ENCODE measurements around the gene GNPTG. TPM values are rescaled to one million over a fixed set of nuclear protein-coding genes. Genes with fewer than 3 reads are reported as not detected.

GNPTG gene
- total RNA-seq, 1 donor from 2014 or later: 30.0 TPM

GRCh38 chr16:1349351-1349750 is 2.4 kb upstream of the GNPTG start:
- FAIRE-seq: no peak
- TF ChIP-seq CTCF (IDR thresholded peaks at IDR 0.05; ENCODE audit: insufficient read depth, low read length, severe bottlenecking): no peak

GRCh38 chr16:1349951-1350350 is 1.8 kb upstream of the GNPTG start:
- DNase-seq (ENCODE audit: low read depth): no peak
- FAIRE-seq: no peak
- Histone ChIP-seq H3K27me3 (ENCODE audit: control insufficient read depth, insufficient read depth, low read length) (no peaks in the 10 kb centered on the region), H3K36me3 (ENCODE audit: control insufficient read depth, insufficient read depth, low read length) (peaks cover 10% of the 10 kb centered on the region), H3K4me3 (ENCODE audit: low read depth, low read length) (no peak overlapping the region)
- TF ChIP-seq CTCF (IDR thresholded peaks at IDR 0.05; ENCODE audit: insufficient read depth, low read length, severe bottlenecking): no peak

More at GRCh38 chr16:1349351-1349750, 2.4 kb upstream of the GNPTG start:
- Histone ChIP-seq H3K36me3 (ENCODE audit: control insufficient read depth, insufficient read depth, low read length) (peaks cover 10% of the 10 kb centered on the region), H3K4me3 (ENCODE audit: low read depth, low read length) (no peak overlapping the region), H3K27me3 (ENCODE audit: control insufficient read depth, insufficient read depth, low read length) (no peaks in the 10 kb centered on the region)
- DNase-seq (ENCODE audit: low read depth): no peak

- TF ChIP-seq CTCF (IDR thresholded peaks at IDR 0.05; ENCODE audit: insufficient read depth, low read length, severe bottlenecking): no peak
- no peaks in the 10 kb centered on the region for H3K27me3 ChIP-seq (ENCODE audit: control insufficient read depth, insufficient read depth, low read length)
- DNase-seq (ENCODE audit: low read depth): no peak
- FAIRE-seq: no peak
- peak overlapping the region; percentile 93 for H3K4me3 ChIP-seq (ENCODE audit: low read depth, low read length)
- H3K36me3 ChIP-seq (ENCODE audit: control insufficient read depth, insufficient read depth, low read length): peaks cover 10% of the 10 kb centered on the region
These were observed 1.0 kb upstream of the GNPTG start for GRCh38 chr16:1350691-1351090.

- Histone ChIP-seq H3K27me3 (ENCODE audit: control insufficient read depth, insufficient read depth, low read length) (no peaks in the 10 kb centered on the region), H3K36me3 (ENCODE audit: control insufficient read depth, insufficient read depth, low read length) (peaks cover 10% of the 10 kb centered on the region), H3K4me3 (ENCODE audit: low read depth, low read length) (peak overlapping the region; percentile 93)
- no peak for TF ChIP-seq CTCF (IDR thresholded peaks at IDR 0.05; ENCODE audit: insufficient read depth, low read length, severe bottlenecking)
- no peak for FAIRE-seq
- no peak for DNase-seq (ENCODE audit: low read depth)
These were observed 533 bp upstream of the GNPTG start for GRCh38 chr16:1351215-1351581.

- TF ChIP-seq CTCF (IDR thresholded peaks at IDR 0.05; ENCODE audit: insufficient read depth, low read length, severe bottlenecking): no peak
- H3K27me3 ChIP-seq (ENCODE audit: control insufficient read depth, insufficient read depth, low read length): no peaks in the 10 kb centered on the region
- no peak overlapping the region for H3K4me3 ChIP-seq (ENCODE audit: low read depth, low read length)
- DNase-seq (ENCODE audit: low read depth) (no peak), FAIRE-seq (no peak)
- peaks cover 7% of the 10 kb centered on the region for H3K36me3 ChIP-seq (ENCODE audit: control insufficient read depth, insufficient read depth, low read length)
These were observed 3.2 kb downstream of the GNPTG start for GRCh38 chr16:1354815-1355540.

- DNase-seq (ENCODE audit: low read depth) (no peak), FAIRE-seq (no peak)
These were observed 3.9 kb downstream of the GNPTG start for GRCh38 chr16:1355591-1355990.

More at GRCh38 chr16:1355591-1355990, 3.9 kb downstream of the GNPTG start:
- Histone ChIP-seq H3K4me3 (ENCODE audit: low read depth, low read length) (no peak overlapping the region), H3K36me3 (ENCODE audit: control insufficient read depth, insufficient read depth, low read length) (peaks cover 3% of the 10 kb centered on the region), H3K27me3 (ENCODE audit: control insufficient read depth, insufficient read depth, low read length) (no peaks in the 10 kb centered on the region)
- no peak for TF ChIP-seq CTCF (IDR thresholded peaks at IDR 0.05; ENCODE audit: insufficient read depth, low read length, severe bottlenecking)

Data from bronchial epithelial cell (primary cell).